SU-DHL-6 (cell line): ENCODE results near the gene ARSA.

ENCODE experiments used
- EZH2phosphoT487 ChIP-seq: fragments of 200-600 bp; sonication (generic), shearing (Covaris generic); conservative IDR thresholded peaks from 2 replicates; pipeline ENCODE4 v1.6.1; 2018; ENCODE audit warnings: mild to moderate bottlenecking, antibody characterized with exemption, low read length, moderate library complexity, mixed read lengths
- TF ChIP-seq, protein P1 (sequence below): fragments of 200-600 bp; sonication (generic); IDR thresholded peaks from one replicate; pipeline ENCODE4 v1.5.1; 2017; ENCODE audit warnings: antibody characterized with exemption, mild to moderate bottlenecking, low read length, moderate library complexity; ENCODE audit not compliant: insufficient read depth, poor library complexity, severe bottlenecking

- TF ChIP-seq, protein P1, sequence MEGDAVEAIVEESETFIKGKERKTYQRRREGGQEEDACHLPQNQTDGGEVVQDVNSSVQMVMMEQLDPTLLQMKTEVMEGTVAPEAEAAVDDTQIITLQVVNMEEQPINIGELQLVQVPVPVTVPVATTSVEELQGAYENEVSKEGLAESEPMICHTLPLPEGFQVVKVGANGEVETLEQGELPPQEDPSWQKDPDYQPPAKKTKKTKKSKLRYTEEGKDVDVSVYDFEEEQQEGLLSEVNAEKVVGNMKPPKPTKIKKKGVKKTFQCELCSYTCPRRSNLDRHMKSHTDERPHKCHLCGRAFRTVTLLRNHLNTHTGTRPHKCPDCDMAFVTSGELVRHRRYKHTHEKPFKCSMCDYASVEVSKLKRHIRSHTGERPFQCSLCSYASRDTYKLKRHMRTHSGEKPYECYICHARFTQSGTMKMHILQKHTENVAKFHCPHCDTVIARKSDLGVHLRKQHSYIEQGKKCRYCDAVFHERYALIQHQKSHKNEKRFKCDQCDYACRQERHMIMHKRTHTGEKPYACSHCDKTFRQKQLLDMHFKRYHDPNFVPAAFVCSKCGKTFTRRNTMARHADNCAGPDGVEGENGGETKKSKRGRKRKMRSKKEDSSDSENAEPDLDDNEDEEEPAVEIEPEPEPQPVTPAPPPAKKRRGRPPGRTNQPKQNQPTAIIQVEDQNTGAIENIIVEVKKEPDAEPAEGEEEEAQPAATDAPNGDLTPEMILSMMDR, result no peak
- TF ChIP-seq EZH2phosphoT487, result no peak
Observed at GRCh38 chr22:50610581-50610980, 17.4 kb downstream of the ARSA start.
